GM19035 (cell line): ENCODE measurements around the gene PRKAB1.
A peak's percentile ranks its signal among the peaks of the same experiment; 100 is the strongest.
"Not testable (repeated sequence)": the region's sequence is repeated elsewhere in the genome, so short reads cannot be mapped to it uniquely, and the experiment has no call there.

Experiments
- ATAC-seq: cut with Tn5 transposase; IDR thresholded peaks from one replicate; pipeline ENCODE4 v1.9.1; 2021; ENCODE audit not compliant: unreplicated experiment

The PRKAB1 gene, protein sequence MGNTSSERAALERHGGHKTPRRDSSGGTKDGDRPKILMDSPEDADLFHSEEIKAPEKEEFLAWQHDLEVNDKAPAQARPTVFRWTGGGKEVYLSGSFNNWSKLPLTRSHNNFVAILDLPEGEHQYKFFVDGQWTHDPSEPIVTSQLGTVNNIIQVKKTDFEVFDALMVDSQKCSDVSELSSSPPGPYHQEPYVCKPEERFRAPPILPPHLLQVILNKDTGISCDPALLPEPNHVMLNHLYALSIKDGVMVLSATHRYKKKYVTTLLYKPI

DNA sequence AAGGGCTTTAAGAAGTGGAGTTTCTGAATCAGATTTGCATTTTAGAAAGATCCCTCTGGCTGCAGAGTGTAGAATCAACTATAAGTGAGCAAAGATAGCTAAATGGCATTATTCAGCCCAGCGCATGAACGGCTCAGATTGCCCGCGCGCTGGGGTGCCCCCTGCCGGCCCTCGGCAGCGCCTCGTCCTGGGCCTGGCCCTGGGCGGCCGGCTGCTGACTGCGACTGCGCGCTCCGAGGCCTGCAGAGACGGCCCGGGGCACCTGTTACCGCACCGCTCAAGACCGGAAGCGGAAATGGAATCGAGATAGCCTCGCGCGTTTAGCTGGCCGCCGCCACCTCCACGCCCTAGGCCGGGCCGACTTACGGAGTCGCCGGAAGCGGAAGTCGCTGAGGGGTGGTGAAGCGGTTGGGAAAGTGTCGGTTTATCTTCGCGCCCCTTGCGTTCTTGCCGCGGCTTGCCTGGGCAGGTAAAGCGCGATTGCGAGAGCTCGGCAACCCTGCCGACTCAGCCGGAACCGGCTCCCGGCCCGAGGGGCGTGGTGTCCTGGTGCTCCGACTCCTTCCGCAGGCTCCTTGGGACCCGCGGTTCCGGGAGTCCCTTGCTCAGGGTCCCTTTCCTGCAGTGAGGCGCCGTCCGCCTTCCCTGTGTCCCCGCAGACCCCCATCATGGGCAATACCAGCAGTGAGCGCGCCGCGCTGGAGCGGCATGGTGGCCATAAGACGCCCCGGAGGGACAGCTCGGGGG, at the start of gene PRKAB1:
PRKAB1 (plus strand) TSS at position 557 of the 747 bp plus-strand sequence; CDS start at position 669, 112 bp downstream.
- ATAC-seq = peak; percentile 92

DNA sequence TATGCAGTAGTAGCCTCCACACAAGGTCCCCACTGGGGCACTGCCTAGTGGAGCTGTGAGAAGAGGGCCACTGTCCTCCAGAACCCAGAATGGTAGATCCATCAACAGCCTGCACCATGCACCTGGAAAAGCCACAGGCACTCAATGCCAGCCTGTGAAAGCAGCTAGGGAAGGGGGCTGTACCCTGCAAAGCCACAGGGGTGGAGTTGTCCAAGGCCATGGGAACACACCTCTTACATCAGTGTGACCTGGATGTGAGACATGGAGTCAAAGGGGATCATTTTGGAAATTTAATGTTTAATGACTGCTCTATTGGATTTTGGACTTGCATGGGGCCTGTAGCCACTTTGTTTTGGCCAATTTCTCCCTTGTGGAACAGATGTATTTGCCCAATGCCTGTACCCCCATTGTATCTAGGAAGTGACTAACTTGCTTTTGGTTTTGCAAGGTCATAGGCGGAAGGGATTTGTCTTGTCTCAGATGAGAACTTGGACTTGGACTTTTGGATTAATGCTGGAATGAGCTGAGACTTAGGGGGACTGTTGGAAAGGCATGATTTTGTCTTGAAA, 49.5 kb upstream of the PRKAB1 start:
- ATAC-seq = not testable (repeated sequence)

DNA sequence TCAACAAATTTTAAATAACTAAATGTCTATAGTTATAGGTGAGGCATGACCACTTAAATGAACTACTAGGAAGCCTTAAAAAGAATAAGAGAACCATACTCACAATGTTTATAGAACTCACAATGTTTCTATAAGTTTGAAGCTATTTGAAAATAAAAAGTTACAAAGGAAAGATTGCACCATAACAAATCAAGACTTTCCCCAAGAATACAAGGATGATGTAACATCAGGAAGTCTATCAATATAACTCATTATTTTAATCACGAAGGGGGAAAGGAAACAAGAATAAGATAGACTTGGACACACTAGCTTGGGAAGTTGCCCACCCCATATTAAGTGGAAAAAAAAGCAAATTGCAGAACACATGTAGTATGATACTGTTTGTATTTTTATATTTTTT, 47.4 kb upstream of the PRKAB1 start:
- no peak for ATAC-seq

DNA sequence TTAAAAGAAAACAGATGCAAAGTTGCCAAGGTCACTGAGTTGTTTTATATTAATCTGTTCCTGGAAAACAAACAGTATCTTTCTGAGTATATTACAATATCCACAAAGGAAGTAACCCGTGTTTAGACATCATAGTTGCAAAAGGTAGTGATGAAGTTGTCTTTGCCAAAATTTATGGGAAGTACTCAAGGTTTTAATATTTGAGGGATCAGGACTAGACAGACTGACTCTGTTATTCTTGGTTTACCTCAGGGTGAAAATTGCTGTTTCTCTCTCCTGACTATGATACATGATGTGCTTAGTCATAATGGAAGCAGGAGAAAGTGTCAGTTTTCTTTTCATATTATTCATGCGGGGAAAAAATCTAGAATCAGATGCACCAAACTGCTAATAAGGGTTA, 46.1 kb upstream of the PRKAB1 start:
- no peak for ATAC-seq

DNA sequence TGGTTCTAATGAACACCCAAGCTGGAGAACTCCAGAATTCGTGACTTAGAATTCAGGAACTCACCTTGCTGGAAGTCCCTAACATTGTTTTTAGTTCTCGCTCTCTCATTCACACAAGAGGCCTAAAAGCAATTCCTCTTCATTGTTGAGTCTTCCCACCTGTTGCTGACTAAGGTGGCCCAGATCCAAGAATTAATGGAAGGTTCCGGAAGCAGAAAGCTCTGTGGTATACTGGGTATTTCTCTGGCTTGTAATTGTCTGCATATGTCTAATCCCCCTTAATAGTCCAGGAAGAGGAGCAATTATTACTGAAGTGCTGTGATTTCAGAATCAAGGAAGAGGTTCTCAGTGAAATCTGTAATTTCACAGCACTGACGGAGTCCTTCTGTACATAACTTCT, 43.0 kb upstream of the PRKAB1 start:
- ATAC-seq = no peak

DNA sequence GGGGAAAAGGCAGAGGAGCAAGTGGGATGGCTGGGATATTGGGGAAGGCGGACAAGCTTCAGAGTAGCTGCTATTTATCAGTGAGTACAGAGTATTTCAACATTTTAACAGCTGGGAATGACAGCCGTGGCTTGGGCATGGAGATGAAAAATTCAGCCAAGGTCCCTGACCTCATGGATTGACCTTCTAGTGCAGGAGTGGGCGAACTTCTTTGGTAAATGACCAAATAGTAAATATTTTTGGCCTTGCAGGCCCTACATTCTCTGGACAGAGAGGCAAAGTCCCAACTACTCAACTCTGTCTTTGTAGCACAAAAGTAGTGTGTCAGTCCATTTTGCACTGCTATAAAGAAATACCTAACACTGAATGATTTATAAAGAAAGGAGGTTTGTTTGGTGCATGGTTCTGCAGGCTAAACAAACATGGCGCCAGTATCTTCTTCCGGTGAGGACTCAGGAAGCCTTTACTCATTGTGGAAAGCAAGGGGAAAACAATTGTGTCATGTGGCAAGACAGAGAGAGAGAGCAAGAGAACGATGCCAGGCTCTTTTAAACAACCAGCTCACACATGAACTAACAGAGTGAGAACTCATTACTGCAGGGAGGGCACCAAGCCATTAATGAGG, 40.8 kb upstream of the PRKAB1 start:
- no peak for ATAC-seq

DNA sequence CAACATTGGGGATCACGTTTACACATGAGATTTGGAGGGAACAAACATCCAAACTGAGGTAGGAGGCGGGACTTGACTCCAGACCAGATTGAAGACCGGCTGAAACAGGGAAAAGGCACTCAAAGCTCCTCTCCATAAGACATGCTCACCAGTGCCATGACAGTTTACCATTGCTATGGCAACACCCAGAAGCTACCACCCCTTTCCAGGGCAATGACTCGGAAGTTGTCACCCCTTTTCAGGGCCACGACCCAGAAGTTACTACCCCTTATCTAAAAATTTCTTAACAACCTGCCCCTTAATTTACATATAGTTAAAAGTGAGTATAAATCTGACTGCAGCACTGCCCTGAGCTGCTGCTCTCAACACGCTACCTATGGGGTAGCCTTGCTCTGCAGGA, 40.2 kb upstream of the PRKAB1 start:
- no peak for ATAC-seq

DNA sequence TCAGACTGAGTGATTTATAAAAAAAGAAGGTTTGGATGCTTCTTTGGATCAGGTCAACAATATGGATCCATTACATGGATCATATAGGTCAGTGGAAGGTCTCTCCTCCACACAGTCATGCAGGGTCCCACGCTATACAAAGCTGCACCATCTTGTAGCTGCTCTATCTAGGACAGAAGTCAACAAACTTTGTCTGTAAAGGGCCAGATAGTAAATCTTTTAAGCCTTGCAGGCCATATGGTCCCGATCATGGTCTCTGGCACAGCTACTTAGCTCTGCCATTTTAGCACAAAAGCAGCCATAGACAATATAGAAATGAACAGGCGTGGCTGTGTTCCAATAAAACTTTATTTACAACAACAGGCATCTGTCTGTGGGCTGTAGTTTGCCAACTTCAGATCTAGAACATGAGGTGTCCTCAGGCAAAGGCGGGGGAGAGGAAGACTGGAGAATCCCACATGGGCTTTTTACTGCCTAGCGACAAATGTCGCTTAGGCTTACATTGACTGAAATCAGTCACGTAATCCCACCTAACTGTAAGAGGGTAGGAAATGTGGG, 37.6 kb upstream of the PRKAB1 start:
- ATAC-seq = no peak

DNA sequence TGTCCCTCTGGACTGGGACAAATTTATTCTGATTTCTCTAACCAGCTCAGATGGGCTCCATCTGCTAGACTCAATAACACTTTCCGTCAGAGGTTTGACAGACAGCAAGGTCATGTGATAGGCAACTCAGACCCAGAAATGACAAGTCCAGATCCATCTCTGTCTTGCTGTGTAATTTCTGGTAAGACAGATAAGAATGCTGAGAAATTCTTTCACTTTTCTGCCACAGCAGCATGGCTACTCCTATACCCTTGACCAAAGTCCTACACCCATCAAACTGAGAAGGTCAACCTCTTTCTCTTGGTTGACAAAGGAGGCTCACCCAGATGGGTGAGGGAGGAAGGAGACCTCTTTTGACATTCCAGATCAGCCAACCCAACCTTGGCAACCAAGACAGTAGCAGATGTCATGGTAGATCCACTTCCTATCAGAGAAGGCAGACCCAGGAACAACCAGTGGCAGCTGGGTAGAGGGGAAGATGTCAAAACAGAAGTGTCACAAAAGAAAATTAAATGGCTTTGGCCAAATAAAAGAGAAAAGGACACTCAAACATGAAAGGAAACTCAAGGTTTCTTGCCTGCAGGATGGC, 36.9 kb upstream of the PRKAB1 start:
- no peak for ATAC-seq

DNA sequence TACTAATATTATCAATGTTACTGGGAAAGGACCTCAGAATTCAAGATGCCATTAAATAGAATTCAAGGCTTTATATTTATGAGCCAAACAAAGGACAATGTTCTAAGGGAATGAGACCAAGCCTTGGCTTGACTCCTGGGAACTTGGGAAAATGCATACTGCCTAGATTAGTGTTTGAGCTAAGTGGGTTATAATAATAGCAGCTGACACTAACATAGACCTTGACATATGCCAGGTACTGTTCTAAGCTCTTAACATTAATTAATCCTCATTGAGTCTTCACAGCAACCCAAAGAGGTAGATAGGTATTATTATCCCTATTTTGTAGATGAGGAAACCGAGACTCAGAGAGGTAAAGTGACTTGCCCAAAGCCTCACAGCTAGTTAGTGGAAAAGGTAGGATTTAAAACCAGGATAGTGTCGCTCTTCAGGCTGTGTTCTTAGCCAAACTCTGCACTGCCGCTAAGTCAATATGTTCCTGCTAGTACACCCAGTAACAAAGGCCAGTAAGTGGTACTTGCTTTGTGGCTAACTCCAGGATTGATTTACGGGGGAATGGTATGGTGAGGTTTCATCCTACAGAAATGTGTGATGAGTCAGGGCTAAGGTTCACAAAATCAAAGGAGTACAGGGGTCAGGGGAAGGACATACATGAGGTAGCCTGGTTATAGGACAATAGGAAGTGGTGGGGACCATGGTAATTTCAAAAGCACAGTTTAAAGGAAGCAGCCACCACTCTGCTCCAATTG, 35.8 kb upstream of the PRKAB1 start:
- no peak for ATAC-seq

DNA sequence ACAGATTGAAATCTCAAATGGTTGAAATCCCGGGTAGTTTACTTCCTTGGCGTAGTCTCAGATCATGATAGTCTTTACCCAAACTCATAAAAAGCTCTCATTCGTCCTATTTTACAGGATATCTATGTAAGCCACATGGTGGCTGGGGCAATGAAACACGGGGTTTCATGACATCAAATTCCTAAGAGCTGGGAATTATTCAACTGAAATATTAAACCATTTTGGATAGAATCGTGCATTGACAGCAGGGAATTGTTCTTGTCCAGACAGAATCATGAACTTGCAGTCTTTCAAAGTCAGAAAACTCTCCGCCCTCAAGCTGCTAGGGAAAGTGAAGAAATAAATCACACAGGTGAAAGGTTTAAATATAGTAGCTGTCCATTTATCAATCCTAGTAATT, 33.2 kb upstream of the PRKAB1 start:
- ATAC-seq = no peak

DNA sequence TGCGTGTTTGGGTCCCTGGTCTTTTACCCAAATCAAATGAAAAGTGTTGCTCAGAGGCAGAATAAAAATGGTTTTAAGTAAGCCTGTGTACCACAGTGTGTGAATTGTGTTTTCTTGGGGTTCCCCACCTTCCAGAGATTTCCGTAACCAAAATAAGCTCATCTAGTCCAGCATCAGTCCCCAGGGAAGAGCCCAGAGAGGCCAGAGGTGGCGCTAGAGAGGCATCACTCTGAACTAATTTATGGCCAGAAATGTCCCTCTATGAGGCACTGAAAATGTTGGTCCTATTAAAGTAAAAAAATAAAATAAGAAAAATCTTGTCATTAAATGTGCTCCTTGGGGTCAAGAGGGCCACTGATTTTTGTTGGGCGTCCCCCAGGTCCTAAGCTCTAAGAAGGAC, 24.9 kb upstream of the PRKAB1 start:
- ATAC-seq = no peak

DNA sequence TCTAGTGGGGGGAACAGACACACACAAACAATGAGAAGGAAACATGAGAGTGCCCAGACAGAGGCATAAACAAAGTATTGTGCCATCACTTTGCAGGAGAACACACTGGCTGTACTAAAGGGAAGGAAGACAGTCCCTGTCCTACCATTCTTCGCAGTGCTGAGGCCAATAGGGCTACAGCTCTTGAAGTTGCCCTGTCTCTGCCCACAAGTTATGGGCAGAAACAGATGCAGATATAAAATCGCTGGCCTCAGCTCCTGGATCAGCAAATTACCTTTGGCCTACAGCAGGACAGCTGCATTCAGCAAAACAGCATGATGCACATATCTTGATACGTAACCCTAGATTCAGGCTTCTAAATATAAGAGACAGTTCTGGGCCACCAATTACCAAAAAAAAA, 23.0 kb upstream of the PRKAB1 start:
- no peak for ATAC-seq

DNA sequence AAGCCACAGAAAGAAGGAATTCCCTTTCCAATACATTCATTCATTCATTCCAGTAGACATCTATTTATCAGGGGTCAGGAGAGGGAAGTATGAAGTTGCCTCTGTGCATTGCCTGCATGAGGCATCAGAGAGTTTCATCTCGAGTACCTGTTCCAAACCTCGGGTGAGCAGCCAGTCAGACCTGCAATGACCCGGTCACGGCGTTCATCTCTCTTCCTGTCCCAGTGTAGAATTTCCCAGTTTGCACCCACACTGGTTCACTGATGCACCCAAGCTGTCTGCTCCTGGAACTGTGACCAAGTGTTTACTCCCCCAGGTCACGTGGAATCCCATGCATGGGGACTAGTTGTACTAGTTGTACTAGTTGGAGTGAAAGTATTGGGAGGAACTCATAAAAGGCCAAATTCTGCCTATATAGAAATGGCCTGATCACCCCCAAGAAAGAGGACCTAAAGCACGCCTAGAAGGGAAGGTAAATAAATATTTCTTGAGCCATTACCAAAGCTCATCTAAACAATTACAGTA, 22.3 kb upstream of the PRKAB1 start:
- ATAC-seq = no peak

DNA sequence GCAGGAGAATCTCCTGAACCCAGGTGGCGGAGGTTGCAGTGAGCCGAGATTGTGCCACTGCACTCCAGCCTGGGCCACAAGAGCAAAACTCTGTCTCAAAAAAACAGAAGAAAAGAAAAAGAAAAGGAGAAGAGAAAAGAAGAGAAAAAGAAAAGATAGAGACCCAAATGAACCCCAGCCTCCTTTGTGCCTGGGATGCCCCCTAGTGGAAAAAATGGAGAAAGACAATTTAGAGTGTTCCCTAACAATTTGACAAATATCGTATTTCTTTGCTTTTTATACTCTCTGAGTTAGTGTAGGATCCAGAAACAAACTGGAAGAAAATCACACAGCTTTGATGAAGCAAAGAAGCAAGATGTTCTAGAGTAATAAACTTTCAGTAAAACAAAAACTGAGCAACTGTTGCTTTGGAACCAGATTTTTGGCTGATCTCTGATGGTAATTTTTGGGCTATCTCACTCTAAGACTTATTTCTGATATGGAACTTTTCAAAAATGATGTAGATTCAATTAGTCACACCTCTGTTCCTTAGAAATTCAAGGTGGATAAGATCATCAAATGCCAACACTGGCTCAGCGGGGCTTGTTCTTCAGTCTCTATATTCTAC, 18.6 kb upstream of the PRKAB1 start:
- ATAC-seq = no peak

DNA sequence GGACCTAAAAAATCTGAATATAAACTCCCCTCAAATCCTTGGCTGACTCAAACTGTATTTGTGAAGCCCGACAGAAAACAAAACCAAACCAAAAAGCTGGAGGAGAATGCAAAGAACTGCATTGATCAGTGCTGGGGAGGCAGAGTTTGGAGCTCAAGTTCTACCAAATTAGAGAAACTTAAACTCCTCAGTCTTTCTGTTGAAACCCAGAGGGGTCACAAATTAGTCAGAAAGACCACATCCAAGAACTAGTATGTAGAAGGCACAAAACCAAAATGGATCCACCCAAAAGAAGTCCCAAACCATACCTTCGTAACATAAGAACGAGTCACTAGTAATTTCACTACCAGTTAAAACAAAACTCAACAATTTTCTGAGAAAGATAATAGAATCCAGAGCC, 15.3 kb upstream of the PRKAB1 start:
- ATAC-seq = no peak

DNA sequence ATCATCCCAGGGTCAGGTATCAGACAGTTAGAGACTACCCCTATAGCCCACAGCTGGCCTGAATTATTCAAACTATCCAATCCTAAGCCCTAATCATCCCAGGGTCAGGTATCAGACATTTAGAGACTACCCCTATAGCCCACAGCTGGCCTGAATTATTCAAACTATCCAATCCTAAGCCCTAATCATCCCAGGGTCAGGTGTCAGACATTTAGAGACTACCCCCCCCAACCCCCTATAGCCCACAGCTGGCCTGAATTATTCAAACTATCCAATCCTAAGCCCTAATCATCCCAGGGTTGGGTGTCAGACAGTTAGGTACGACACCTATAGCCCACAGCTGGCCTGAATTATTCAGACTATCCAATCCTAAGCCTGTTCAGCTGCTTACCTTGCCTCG, 10.9 kb upstream of the PRKAB1 start:
- ATAC-seq = not testable (repeated sequence)

DNA sequence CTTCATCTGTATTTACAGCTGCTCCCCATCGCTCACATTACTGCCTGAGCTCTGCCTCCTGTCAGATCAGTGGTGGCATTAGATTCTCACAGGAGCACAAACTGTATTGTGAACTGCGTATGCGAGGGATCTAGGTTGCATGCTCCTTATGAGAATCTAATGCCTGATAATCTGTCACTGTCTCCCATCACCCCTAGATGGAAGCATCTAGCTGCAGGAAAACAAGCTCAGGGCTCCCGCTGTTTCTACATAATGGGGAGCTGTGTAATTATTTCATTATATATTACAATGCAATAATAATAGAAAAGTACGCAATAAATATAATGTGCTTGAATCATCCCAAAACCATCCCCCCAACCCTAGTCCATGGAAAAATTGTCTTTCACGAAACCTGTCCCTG, 9.8 kb upstream of the PRKAB1 start:
- ATAC-seq = not testable (repeated sequence)

DNA sequence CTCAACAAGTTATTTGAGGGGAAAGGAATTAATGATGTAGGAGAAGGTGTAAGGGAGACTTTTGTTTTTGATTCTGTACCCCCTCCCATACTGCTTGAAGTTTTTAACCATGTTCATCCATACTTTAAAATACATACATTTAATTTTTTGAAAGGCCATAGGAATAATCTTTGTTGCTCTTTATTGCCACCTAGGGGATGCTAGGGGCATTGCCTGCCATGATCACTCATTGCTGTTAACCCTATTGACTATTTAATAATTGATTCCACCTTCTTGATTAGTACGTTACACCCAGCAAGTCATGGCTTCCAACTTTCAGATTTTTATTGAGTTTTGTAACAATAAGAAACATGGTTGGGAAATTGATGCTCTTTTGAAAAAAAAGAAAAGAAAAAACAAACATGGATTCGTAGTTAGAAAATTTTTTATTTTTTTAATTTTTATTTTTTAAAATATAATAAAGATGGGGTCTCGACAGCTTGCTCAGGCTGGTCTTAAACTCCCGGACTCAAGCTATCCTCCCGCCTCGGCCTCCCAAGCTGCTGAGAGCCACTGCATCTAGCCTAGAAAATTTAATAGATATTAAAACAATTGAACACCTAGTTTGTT, 8.5 kb upstream of the PRKAB1 start:
- ATAC-seq = no peak
